Measurements from ENCODE around the gene U2AF1L4. TPM values are rescaled to one million over a fixed set of nuclear protein-coding genes. Genes with fewer than 3 reads are reported as not detected.

Gene U2AF1L4
- total and polyA plus RNA-seq, 2 of the 4 experiments (the other 2 are of a cell fraction), result 6.1 to 15.0 TPM

DNA sequence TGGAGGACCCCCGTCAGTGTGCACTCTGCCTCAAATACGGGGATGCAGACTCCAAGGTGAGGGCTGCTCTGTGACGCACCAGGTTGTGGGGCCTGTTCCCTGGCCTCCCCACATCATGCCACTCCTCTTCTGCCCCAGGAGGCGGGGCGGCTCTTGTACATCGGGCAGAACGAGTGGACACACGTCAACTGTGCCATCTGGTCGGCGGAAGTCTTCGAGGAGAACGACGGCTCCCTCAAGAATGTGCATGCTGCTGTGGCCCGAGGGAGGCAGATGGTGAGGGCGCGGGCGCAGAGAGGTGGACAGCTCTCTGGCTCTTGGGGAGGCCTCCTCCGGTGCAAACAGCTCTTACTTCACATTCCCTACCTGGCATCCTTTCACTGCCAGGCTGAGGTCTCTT is 16.2 kb downstream of the U2AF1L4 start:
- no peak overlapping the region for H3K14ac ChIP-seq (replicated peaks; ENCODE audit: low read depth, low read length)
- H3K9me3 ChIP-seq (ENCODE audit: control insufficient read depth, insufficient read depth, low read length), result no peaks in the 10 kb centered on the region
- BruUV-seq (replicated peaks), result no TSS peak
- POLR2A ChIA-PET (ENCODE audit: unreplicated experiment), result no interaction called here
- no peak overlapping the region for H2AK9ac ChIP-seq (replicated peaks; ENCODE audit: low read depth, low read length, poor library complexity)
- peaks cover 4 to 11% of the 10 kb centered on the region in 2 experiments for H3K79me1 ChIP-seq (ENCODE audit: low read depth in 1 of 2, low read length in 2 of 2)
- WGBS, 2 experiments (ENCODE audit: extremely low coverage in 2 of 2, insufficient read length in 1 of 2), result no CpG with 5 or more reads among the region's 18 CpGs
- H2BK5ac ChIP-seq (ENCODE audit: low read depth, low read length, poor library complexity, severe bottlenecking), result no peak overlapping the region
- H2AFZ ChIP-seq (replicated peaks; ENCODE audit: low read length, poor library complexity), result no peak overlapping the region
- H4K91ac ChIP-seq (ENCODE audit: insufficient read depth, low read depth, low read length), result no peak overlapping the region
- CTCF ChIA-PET, result no interaction called here
- H3K27ac ChIP-seq (ENCODE audit: insufficient read depth, low read length), result no peak overlapping the region
- H3K4me1 ChIP-seq (ENCODE audit: control insufficient read depth, insufficient read depth, low read length), result no peaks in the 10 kb centered on the region
- no peaks in the 10 kb centered on the region for H3K9me1 ChIP-seq (ENCODE audit: insufficient read depth, low read length)
- no peak overlapping the region for H2BK20ac ChIP-seq (ENCODE audit: low read depth, low read length)
- no peak overlapping the region for H3K18ac ChIP-seq (ENCODE audit: low read depth, low read length)
- TF ChIP-seq RFX5 (IDR thresholded peaks at IDR 0.05; ENCODE audit: low read depth, low read length) (no peak), POLR2A (IDR thresholded peaks at IDR 0.05; ENCODE audit: low read depth, low read length) (no peak), BHLHE40 (IDR thresholded peaks at IDR 0.05; ENCODE audit: low read depth, low read length) (no peak)
- TF ChIP-seq, protein P1, sequence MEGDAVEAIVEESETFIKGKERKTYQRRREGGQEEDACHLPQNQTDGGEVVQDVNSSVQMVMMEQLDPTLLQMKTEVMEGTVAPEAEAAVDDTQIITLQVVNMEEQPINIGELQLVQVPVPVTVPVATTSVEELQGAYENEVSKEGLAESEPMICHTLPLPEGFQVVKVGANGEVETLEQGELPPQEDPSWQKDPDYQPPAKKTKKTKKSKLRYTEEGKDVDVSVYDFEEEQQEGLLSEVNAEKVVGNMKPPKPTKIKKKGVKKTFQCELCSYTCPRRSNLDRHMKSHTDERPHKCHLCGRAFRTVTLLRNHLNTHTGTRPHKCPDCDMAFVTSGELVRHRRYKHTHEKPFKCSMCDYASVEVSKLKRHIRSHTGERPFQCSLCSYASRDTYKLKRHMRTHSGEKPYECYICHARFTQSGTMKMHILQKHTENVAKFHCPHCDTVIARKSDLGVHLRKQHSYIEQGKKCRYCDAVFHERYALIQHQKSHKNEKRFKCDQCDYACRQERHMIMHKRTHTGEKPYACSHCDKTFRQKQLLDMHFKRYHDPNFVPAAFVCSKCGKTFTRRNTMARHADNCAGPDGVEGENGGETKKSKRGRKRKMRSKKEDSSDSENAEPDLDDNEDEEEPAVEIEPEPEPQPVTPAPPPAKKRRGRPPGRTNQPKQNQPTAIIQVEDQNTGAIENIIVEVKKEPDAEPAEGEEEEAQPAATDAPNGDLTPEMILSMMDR (conservative IDR thresholded peaks at IDR 0.05; ENCODE audit: low read depth, low read length), result no peak
- TF ChIP-seq, protein P2, sequence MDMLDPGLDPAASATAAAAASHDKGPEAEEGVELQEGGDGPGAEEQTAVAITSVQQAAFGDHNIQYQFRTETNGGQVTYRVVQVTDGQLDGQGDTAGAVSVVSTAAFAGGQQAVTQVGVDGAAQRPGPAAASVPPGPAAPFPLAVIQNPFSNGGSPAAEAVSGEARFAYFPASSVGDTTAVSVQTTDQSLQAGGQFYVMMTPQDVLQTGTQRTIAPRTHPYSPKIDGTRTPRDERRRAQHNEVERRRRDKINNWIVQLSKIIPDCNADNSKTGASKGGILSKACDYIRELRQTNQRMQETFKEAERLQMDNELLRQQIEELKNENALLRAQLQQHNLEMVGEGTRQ (IDR thresholded peaks at IDR 0.05; ENCODE audit: low read depth, low read length), result no peak
- dilution Hi-C loops (cut with HindIII; ENCODE audit: low sequenced_read_pairs, unreplicated experiment), result no loop called here
- no peak overlapping the region for H3K4me3 ChIP-seq (ENCODE audit: insufficient read depth, low read depth, low read length)
- intact Hi-C loops (cut with micrococcal nuclease), result no loop called here
- H4K20me1 ChIP-seq (ENCODE audit: insufficient read depth, low read length), result peaks cover 14% of the 10 kb centered on the region
- DNase-seq, result no peak
- H3K4ac ChIP-seq (ENCODE audit: low read depth, low read length), result no peak overlapping the region
- H4K5ac ChIP-seq (ENCODE audit: low read depth, low read length), result no peak overlapping the region
- no peak overlapping the region for H2BK120ac ChIP-seq (ENCODE audit: low read depth, low read length)
- no peak overlapping the region for H3K9ac ChIP-seq (ENCODE audit: low read depth, low read length)
- H3K4me2 ChIP-seq (ENCODE audit: low read depth, low read length), result no peak overlapping the region
- H2BK15ac ChIP-seq (ENCODE audit: low read depth, low read length), result no peak overlapping the region
- no peak overlapping the region for H3K23ac ChIP-seq (ENCODE audit: low read depth, low read length)
- ATAC-seq (ENCODE audit: low read depth), result no peak
- no peak overlapping the region for H3K56ac ChIP-seq (ENCODE audit: extremely low read depth, insufficient read depth, low read length)
- H2AK5ac ChIP-seq (ENCODE audit: low read depth, low read length), result no peak overlapping the region
- H4K8ac ChIP-seq (ENCODE audit: low read depth in 2 of 2, low read length in 2 of 2), result no peak overlapping the region
- H3K27me3 ChIP-seq (ENCODE audit: control insufficient read depth, insufficient read depth, low read length), result no peaks in the 10 kb centered on the region
- in situ Hi-C loops (cut with MboI; ENCODE audit: low sequenced_read_pairs), result no loop called here
- peaks cover 94% of the 10 kb centered on the region for H3K36me3 ChIP-seq (ENCODE audit: control insufficient read depth, insufficient read depth, low read length)
